SK-N-SH (cell line): ENCODE data around the gene TPGS1. TPM values are rescaled to one million over a fixed set of nuclear protein-coding genes. Genes with fewer than 3 reads are reported as not detected.

Experiments used
- CTCF ChIA-PET: fragments of 300-600, 350-600 bp; formaldehyde crosslinking; extraction: SDS; loops from one replicate; lab custom pipeline; 2021; lab: Yijun Ruan, JAX
- POLR2A ChIA-PET: fragments of 350-600 bp; sonication (Branson Sonifier 250); formaldehyde crosslinking; extraction: SDS; loops from one replicate; lab custom pipeline; 2020; ENCODE audit warnings: antibody characterized with exemption, inconsistent platforms; lab: Yijun Ruan, JAX
- DNase-seq: peaks from one replicate; pipeline ENCODE4 v3.0.0; 2012
- H2AFZ ChIP-seq: fragments of 200-600 bp; sonication (generic); 2 replicates; pipeline ENCODE4 v1.8.1; 2016; ENCODE audit warnings: antibody characterized with exemption, mild to moderate bottlenecking, low read depth
- H3F3A ChIP-seq: fragments of 200-600 bp; sonication (generic); replicated peaks from 2 replicates; pipeline ENCODE3; 2016; ENCODE audit warnings: antibody characterized with exemption, mild to moderate bottlenecking; ENCODE audit not compliant: insufficient read depth
- H3K27ac ChIP-seq, 2 experiments: fragments of 200-500 bp in 1 of 2; fragments of 200-600 bp in 1 of 2; sonication (Bioruptor generic) in 1 of 2; sonication (generic), shearing (Covaris generic) in 1 of 2; 2 replicates each; pipeline versions ENCODE4 v1.5.1 to v1.6.1; 2014 to 2016; ENCODE audit warnings: low read depth in 2 of 2, inconsistent platforms in 1 of 2, low read length in 1 of 2, mild to moderate bottlenecking in 1 of 2, mixed read lengths in 1 of 2
- H3K27me3 ChIP-seq: fragments of 200-600 bp; sonication (generic), shearing (Covaris generic); 2 replicates; pipeline ENCODE4 v1.6.1; 2016; ENCODE audit warnings: mixed run types; ENCODE audit not compliant: insufficient read depth
- H3K36me3 ChIP-seq, 2 experiments: fragments of 200-500 bp in 1 of 2; fragments of 200-600 bp in 1 of 2; sonication (Bioruptor generic) in 1 of 2; sonication (generic) in 1 of 2; replicated peaks in 1 of 2; 2 replicates each; pipeline versions ENCODE3 to v1.5.1; 2014 to 2016; ENCODE audit warnings: low read length in 1 of 2, mild to moderate bottlenecking in 1 of 2; ENCODE audit not compliant: insufficient read depth in 2 of 2, control insufficient read depth in 1 of 2
- H3K4me1 ChIP-seq, 2 experiments: fragments of 200-500 bp in 1 of 2; fragments of 200-600 bp in 1 of 2; sonication (Bioruptor generic) in 1 of 2; sonication (generic), shearing (Covaris generic) in 1 of 2; 2 replicates each; pipeline versions ENCODE4 v1.5.1 to v1.6.1; 2014 to 2016; ENCODE audit warnings: low read depth in 1 of 2, low read length in 1 of 2, mixed run types in 1 of 2; ENCODE audit not compliant: insufficient read depth in 2 of 2, control insufficient read depth in 1 of 2
- H3K4me2 ChIP-seq: fragments of 200-600 bp; sonication (generic), shearing (Covaris generic); 2 replicates; pipeline ENCODE4 v1.6.1; 2017; ENCODE audit warnings: mixed run types
- H3K4me3 ChIP-seq, 2 experiments: fragments of 200-500 bp in 1 of 2; fragments of 200-600 bp in 1 of 2; sonication (Bioruptor generic) in 1 of 2; sonication (generic), shearing (Covaris generic) in 1 of 2; 2 replicates each; pipeline versions ENCODE4 v1.5.1 to v1.8.1; 2014 to 2016; ENCODE audit warnings: low read depth in 2 of 2, inconsistent platforms in 1 of 2, low read length in 1 of 2, mild to moderate bottlenecking in 1 of 2, mixed read lengths in 1 of 2, moderate library complexity in 1 of 2
- H3K79me2 ChIP-seq: fragments of 200-600 bp; sonication (generic); 2 replicates; pipeline ENCODE4 v1.8.1; 2017; ENCODE audit warnings: mild to moderate bottlenecking; ENCODE audit not compliant: insufficient read depth
- H3K9ac ChIP-seq: fragments of 200-600 bp; sonication (generic); 2 replicates; pipeline ENCODE4 v1.6.1; 2017; ENCODE audit warnings: mixed run types
- H3K9me2 ChIP-seq: fragments of 200-600 bp; sonication (generic); 2 replicates; pipeline ENCODE4 v1.6.1; 2017; ENCODE audit warnings: mixed run types
- H3K9me3 ChIP-seq: fragments of 200-600 bp; sonication (generic); 2 replicates; pipeline ENCODE4 v1.6.1; 2017; ENCODE audit warnings: mixed run types, mild to moderate bottlenecking, moderate library complexity
- H4K20me1 ChIP-seq: fragments of 200-600 bp; sonication (generic); 2 replicates; pipeline ENCODE4 v1.6.1; 2017; ENCODE audit warnings: mild to moderate bottlenecking, mixed run types; ENCODE audit not compliant: insufficient read depth
- EZH2phosphoT487 ChIP-seq: fragments of 200-600 bp; sonication (generic); IDR thresholded peaks from 2 replicates; pipeline ENCODE4 v1.6.1; 2017; ENCODE audit warnings: low read depth, mixed run types, mild to moderate bottlenecking, antibody characterized with exemption, moderate library complexity, borderline replicate concordance
- FOXJ3 ChIP-seq: sonication (generic); formaldehyde crosslinking; IDR thresholded peaks from 2 replicates; pipeline ENCODE4 v1.5.1; 2020; ENCODE audit warnings: mild to moderate bottlenecking, missing genetic modification reagents
- JUND ChIP-seq: IDR thresholded peaks from 2 replicates; pipeline ENCODE4 v1.4.0; 2012
- MEF2A ChIP-seq: IDR thresholded peaks from 2 replicates; pipeline ENCODE4 v1.4.0; 2012; ENCODE audit warnings: low read depth, borderline replicate concordance
- NFIC ChIP-seq: IDR thresholded peaks from 2 replicates; pipeline ENCODE4 v1.4.0; 2012; ENCODE audit warnings: borderline replicate concordance
- RFX5 ChIP-seq: IDR thresholded peaks from 2 replicates; pipeline ENCODE4 v1.6.1; 2012; ENCODE audit warnings: mild to moderate bottlenecking, improper control_type of control experiment, low read length
- RXRA ChIP-seq: IDR thresholded peaks from 2 replicates; pipeline ENCODE4 v1.4.0; 2012; ENCODE audit warnings: low read depth, mild to moderate bottlenecking, borderline replicate concordance
- SMC3 ChIP-seq: IDR thresholded peaks from 2 replicates; pipeline ENCODE4 v1.6.1; 2012; ENCODE audit warnings: low read depth, low read length, improper control_type of control experiment
- YY1 ChIP-seq: IDR thresholded peaks from 2 replicates; pipeline ENCODE4 v1.4.0; 2012; ENCODE audit warnings: low read depth, mild to moderate bottlenecking
- WGBS: methylation state at CpG from one replicate; pipeline ENCODE4 v1.1.6; 2017; ENCODE audit warnings: low lambda C conversion rate; 5-methylcytosine and 5-hydroxymethylcytosine counted together
- polyA plus RNA-seq, 3 experiments: library from polyadenylated mRNA; depleted of rRNA; stranded (reverse); fragments of >200 nt; gene quantifications; 2 replicates each; pipeline ENCODE4 v1.2.3, GENCODE V29; 2012
- TF ChIP-seq, protein P1 (sequence below): fragments of 150-350 bp; IDR thresholded peaks from 2 replicates; pipeline ENCODE4 v1.6.1; 2017; ENCODE audit warnings: antibody characterized with exemption, low read length, low read depth, borderline replicate concordance
- TF ChIP-seq, protein P2 (sequence below): fragments of 200-600 bp; sonication (generic); IDR thresholded peaks from 2 replicates; pipeline ENCODE4 v1.6.1; 2017; ENCODE audit warnings: antibody characterized with exemption, mild to moderate bottlenecking, moderate library complexity
- TF ChIP-seq, protein P3 (sequence below): IDR thresholded peaks from 2 replicates; pipeline ENCODE4 v1.6.1; 2012; ENCODE audit warnings: mild to moderate bottlenecking, low read depth, low read length, moderate library complexity
- TF ChIP-seq, protein P4 (sequence below): IDR thresholded peaks from 2 replicates; pipeline ENCODE4 v1.4.0; 2012; ENCODE audit warnings: low read depth
- TF ChIP-seq, protein P5 (sequence below): IDR thresholded peaks from 2 replicates; pipeline ENCODE4 v1.4.0; 2012; ENCODE audit warnings: low read depth, borderline replicate concordance

The TPGS1 gene
- polyA plus RNA-seq, 1 of the 3 experiments (the other 2 are of a cell fraction) = 31.0 TPM

DNA sequence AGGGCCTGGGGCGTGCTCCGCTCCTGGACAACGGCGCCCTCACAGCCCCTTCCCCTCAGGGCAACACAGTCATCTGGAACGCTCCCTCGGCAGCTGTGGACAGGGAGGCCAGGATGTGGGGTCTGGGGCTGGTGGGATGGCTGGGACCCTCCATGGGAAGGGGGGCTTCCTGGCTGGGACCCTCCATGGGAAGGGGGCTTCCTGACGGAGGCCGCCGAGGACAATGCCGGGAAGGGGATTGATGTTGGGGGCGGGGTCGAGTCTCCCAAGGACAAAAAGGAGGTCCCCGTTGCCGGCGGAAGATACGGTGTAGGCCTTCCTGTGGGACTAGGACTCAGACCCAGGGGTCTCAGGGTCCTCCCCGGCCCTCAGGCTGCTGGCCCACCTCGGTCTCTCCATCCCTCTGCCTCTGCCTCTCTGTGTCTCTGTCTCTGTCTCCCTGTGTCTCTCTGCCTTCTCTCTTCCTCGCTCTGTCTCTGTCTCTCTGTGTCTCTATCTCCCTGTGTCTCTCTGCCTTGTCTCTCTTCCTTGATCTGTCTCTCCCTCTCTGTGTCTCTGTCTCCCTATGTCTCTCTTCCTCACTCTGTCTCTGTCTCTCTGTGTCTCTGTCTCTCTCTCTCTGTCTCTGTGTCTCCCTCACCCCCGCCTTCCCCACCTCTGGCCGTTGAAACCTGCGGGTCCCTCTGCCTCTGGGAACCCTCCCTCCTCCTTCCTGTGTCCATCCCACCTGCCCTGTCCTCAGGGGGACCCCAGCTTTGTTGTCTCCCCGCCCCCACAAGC, 13.7 kb upstream of the TPGS1 start:
- H3K79me2 ChIP-seq = no peaks in the 10 kb centered on the region
- H3K9me3 ChIP-seq = no peaks in the 10 kb centered on the region
- ChIA-PET CTCF (interaction anchor here (0.8 to 4.0 kb wide), 3 partner anchors 11 to 14 kb away, joined by 3 to 31 read pairs (median 4); partner anchors contain the start of gene TPGS1), POLR2A (no interaction called here)
- TF ChIP-seq JUND (no peak), RFX5 (no peak), SMC3 (no peak)
- TF ChIP-seq, protein P1, sequence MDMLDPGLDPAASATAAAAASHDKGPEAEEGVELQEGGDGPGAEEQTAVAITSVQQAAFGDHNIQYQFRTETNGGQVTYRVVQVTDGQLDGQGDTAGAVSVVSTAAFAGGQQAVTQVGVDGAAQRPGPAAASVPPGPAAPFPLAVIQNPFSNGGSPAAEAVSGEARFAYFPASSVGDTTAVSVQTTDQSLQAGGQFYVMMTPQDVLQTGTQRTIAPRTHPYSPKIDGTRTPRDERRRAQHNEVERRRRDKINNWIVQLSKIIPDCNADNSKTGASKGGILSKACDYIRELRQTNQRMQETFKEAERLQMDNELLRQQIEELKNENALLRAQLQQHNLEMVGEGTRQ = no peak
- TF ChIP-seq, protein P2, sequence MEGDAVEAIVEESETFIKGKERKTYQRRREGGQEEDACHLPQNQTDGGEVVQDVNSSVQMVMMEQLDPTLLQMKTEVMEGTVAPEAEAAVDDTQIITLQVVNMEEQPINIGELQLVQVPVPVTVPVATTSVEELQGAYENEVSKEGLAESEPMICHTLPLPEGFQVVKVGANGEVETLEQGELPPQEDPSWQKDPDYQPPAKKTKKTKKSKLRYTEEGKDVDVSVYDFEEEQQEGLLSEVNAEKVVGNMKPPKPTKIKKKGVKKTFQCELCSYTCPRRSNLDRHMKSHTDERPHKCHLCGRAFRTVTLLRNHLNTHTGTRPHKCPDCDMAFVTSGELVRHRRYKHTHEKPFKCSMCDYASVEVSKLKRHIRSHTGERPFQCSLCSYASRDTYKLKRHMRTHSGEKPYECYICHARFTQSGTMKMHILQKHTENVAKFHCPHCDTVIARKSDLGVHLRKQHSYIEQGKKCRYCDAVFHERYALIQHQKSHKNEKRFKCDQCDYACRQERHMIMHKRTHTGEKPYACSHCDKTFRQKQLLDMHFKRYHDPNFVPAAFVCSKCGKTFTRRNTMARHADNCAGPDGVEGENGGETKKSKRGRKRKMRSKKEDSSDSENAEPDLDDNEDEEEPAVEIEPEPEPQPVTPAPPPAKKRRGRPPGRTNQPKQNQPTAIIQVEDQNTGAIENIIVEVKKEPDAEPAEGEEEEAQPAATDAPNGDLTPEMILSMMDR = no peak
- no peaks in the 10 kb centered on the region for H4K20me1 ChIP-seq
- 79% methylated on average over 16 of the region's 23 CpGs for WGBS
- H3K9ac ChIP-seq = no peak overlapping the region
- no peak overlapping the region for H3K4me2 ChIP-seq
- H3K27ac ChIP-seq = no peak overlapping the region
- H3K27me3 ChIP-seq = peaks cover 6% of the 10 kb centered on the region; the same call in 1 of the 2 replicates
- H3K4me1 ChIP-seq = peaks cover 0 to 4% of the 10 kb centered on the region in 2 experiments; a peak in 1 of 4 replicates
- H3K9me2 ChIP-seq = no peaks in the 10 kb centered on the region
- no peak overlapping the region for H2AFZ ChIP-seq
- H3F3A ChIP-seq = peaks cover 9% of the 10 kb centered on the region
- no peaks in the 10 kb centered on the region for H3K36me3 ChIP-seq
- DNase-seq = no peak
- H3K4me3 ChIP-seq = no peak overlapping the region

DNA sequence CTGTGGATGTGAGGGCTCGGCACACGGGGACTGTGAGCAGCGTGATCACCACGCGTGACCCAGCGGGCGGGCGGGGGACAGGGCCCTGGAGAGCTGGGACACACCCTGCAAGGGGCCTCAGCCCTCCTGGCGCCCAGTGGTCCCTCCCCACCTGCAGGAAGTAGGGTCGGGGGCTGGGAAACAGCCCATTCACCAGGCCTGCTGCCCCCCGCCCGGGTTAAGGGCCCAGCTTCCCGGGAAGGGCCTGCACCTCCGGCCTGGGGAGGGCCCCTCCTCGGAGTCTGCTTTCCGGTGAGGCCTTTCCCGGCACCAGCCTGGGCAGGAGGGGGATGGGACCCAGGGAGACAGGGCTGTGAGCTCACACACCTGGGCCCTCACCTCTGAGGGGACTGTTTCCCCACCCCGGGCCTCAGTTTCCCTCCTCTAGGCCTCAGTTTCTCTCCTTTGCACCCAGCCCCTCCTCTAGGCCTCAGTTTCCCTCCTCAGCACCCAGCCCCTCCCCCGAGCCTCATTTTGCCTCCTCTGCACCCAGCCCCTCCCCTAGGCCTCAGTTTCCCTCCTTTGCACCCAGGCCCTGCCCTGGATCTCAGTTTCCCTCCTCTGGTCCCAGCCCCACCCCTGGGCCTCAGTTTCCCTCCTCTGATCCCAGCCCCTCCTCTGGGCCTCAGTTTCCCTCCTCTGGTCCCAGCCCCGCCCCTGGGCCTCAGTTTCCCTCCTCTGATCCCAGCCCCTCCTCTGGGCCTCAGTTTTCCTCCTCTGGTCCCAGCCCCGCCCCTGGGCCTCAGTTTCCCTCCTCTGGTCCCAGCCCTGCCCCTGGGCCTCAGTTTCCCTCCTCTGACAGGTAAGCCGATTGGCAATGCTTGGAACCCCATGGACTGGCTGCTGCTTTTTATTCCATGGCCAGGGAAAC, 12.9 kb upstream of the TPGS1 start:
- no peak overlapping the region for H3K27ac ChIP-seq
- DNase-seq = no peak
- no peak overlapping the region for H2AFZ ChIP-seq
- H3F3A ChIP-seq = peaks cover 9% of the 10 kb centered on the region
- H3K4me2 ChIP-seq = no peak overlapping the region
- peaks cover 6% of the 10 kb centered on the region; the same call in 1 of the 2 replicates for H3K27me3 ChIP-seq
- ChIA-PET POLR2A (no interaction called here), CTCF (interaction anchor here (0.8 to 4.0 kb wide), 6 partner anchors 10 to 67 kb away, joined by 3 to 31 read pairs (median 4); partner anchors contain the start of gene TPGS1)
- no peaks in the 10 kb centered on the region for H3K9me3 ChIP-seq
- H3K36me3 ChIP-seq = no peaks in the 10 kb centered on the region
- H3K9me2 ChIP-seq = no peaks in the 10 kb centered on the region
- no peaks in the 10 kb centered on the region for H4K20me1 ChIP-seq
- H3K4me3 ChIP-seq = no peak overlapping the region
- no peak overlapping the region for H3K9ac ChIP-seq
- H3K4me1 ChIP-seq = peaks cover 0 to 3% of the 10 kb centered on the region in 2 experiments; a peak in 1 of 4 replicates
- H3K79me2 ChIP-seq = no peaks in the 10 kb centered on the region
- WGBS = 45% methylated on average over 5 of the region's 22 CpGs
- TF ChIP-seq EZH2phosphoT487 (no peak), NFIC (no peak), FOXJ3 (CRISPR knock-in tag) (no peak), YY1 (no peak), MEF2A (no peak), SMC3 (no peak), RFX5 (no peak), RXRA (no peak)
- TF ChIP-seq, protein P3, sequence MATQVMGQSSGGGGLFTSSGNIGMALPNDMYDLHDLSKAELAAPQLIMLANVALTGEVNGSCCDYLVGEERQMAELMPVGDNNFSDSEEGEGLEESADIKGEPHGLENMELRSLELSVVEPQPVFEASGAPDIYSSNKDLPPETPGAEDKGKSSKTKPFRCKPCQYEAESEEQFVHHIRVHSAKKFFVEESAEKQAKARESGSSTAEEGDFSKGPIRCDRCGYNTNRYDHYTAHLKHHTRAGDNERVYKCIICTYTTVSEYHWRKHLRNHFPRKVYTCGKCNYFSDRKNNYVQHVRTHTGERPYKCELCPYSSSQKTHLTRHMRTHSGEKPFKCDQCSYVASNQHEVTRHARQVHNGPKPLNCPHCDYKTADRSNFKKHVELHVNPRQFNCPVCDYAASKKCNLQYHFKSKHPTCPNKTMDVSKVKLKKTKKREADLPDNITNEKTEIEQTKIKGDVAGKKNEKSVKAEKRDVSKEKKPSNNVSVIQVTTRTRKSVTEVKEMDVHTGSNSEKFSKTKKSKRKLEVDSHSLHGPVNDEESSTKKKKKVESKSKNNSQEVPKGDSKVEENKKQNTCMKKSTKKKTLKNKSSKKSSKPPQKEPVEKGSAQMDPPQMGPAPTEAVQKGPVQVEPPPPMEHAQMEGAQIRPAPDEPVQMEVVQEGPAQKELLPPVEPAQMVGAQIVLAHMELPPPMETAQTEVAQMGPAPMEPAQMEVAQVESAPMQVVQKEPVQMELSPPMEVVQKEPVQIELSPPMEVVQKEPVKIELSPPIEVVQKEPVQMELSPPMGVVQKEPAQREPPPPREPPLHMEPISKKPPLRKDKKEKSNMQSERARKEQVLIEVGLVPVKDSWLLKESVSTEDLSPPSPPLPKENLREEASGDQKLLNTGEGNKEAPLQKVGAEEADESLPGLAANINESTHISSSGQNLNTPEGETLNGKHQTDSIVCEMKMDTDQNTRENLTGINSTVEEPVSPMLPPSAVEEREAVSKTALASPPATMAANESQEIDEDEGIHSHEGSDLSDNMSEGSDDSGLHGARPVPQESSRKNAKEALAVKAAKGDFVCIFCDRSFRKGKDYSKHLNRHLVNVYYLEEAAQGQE = no peak
- TF ChIP-seq, protein P4, sequence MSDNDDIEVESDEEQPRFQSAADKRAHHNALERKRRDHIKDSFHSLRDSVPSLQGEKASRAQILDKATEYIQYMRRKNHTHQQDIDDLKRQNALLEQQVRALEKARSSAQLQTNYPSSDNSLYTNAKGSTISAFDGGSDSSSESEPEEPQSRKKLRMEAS = no peak
- TF ChIP-seq, protein P5, sequence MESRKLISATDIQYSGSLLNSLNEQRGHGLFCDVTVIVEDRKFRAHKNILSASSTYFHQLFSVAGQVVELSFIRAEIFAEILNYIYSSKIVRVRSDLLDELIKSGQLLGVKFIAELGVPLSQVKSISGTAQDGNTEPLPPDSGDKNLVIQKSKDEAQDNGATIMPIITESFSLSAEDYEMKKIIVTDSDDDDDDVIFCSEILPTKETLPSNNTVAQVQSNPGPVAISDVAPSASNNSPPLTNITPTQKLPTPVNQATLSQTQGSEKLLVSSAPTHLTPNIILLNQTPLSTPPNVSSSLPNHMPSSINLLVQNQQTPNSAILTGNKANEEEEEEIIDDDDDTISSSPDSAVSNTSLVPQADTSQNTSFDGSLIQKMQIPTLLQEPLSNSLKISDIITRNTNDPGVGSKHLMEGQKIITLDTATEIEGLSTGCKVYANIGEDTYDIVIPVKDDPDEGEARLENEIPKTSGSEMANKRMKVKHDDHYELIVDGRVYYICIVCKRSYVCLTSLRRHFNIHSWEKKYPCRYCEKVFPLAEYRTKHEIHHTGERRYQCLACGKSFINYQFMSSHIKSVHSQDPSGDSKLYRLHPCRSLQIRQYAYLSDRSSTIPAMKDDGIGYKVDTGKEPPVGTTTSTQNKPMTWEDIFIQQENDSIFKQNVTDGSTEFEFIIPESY = no peak
